BE2C (cell line): ENCODE measurements around the gene F12.

ENCODE experiments used
- DNase-seq: peaks from one replicate; pipeline ENCODE4 v3.0.0-alpha.2; 2020
- H3K27me3 ChIP-seq: fragments of 250-450 bp; sonication (Bioruptor Pico); 2 replicates; pipeline ENCODE4 v1.5.1; 2020; ENCODE audit warnings: mild to moderate bottlenecking
- H3K36me3 ChIP-seq: fragments of 250-450 bp; sonication (Bioruptor Pico); 2 replicates; pipeline ENCODE4 v1.5.1; 2020; ENCODE audit warnings: mild to moderate bottlenecking
- H3K4me1 ChIP-seq: fragments of 250-450 bp; sonication (Bioruptor Pico); 2 replicates; pipeline ENCODE4 v1.5.1; 2020
- H3K4me3 ChIP-seq: 2 replicates; pipeline ENCODE4 v1.5.1; 2011; ENCODE audit warnings: low read depth, low read length
- H3K9me3 ChIP-seq: fragments of 250-450 bp; sonication (Bioruptor Pico); 2 replicates; pipeline ENCODE4 v1.5.1; 2020
- TF ChIP-seq, protein P1 (sequence below): IDR thresholded peaks from 2 replicates; pipeline ENCODE4 v1.5.1; 2012; ENCODE audit warnings: mild to moderate bottlenecking, low read depth, low read length

Gene F12

GRCh38 chr5:177367323-177367848, 42.0 kb downstream of the F12 start:
- no peaks in the 10 kb centered on the region for H3K9me3 ChIP-seq
- no peaks in the 10 kb centered on the region for H3K36me3 ChIP-seq
- peaks cover 7% of the 10 kb centered on the region for H3K4me1 ChIP-seq
- no peak for DNase-seq
- no peaks in the 10 kb centered on the region for H3K27me3 ChIP-seq
- TF ChIP-seq, protein P1, sequence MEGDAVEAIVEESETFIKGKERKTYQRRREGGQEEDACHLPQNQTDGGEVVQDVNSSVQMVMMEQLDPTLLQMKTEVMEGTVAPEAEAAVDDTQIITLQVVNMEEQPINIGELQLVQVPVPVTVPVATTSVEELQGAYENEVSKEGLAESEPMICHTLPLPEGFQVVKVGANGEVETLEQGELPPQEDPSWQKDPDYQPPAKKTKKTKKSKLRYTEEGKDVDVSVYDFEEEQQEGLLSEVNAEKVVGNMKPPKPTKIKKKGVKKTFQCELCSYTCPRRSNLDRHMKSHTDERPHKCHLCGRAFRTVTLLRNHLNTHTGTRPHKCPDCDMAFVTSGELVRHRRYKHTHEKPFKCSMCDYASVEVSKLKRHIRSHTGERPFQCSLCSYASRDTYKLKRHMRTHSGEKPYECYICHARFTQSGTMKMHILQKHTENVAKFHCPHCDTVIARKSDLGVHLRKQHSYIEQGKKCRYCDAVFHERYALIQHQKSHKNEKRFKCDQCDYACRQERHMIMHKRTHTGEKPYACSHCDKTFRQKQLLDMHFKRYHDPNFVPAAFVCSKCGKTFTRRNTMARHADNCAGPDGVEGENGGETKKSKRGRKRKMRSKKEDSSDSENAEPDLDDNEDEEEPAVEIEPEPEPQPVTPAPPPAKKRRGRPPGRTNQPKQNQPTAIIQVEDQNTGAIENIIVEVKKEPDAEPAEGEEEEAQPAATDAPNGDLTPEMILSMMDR: peak; percentile 2; the same call in 1 of the 2 replicates
- peak overlapping the region; percentile 66 for H3K4me3 ChIP-seq

- Histone ChIP-seq H3K9me3 (no peaks in the 10 kb centered on the region), H3K4me3 (peak overlapping the region; percentile 66), H3K4me1 (peaks cover 7% of the 10 kb centered on the region), H3K27me3 (no peaks in the 10 kb centered on the region), H3K36me3 (no peaks in the 10 kb centered on the region)
- TF ChIP-seq, protein P1: no peak
- peak; percentile 96 for DNase-seq
These were observed 42.6 kb downstream of the F12 start for GRCh38 chr5:177366528-177367322.

DNA sequence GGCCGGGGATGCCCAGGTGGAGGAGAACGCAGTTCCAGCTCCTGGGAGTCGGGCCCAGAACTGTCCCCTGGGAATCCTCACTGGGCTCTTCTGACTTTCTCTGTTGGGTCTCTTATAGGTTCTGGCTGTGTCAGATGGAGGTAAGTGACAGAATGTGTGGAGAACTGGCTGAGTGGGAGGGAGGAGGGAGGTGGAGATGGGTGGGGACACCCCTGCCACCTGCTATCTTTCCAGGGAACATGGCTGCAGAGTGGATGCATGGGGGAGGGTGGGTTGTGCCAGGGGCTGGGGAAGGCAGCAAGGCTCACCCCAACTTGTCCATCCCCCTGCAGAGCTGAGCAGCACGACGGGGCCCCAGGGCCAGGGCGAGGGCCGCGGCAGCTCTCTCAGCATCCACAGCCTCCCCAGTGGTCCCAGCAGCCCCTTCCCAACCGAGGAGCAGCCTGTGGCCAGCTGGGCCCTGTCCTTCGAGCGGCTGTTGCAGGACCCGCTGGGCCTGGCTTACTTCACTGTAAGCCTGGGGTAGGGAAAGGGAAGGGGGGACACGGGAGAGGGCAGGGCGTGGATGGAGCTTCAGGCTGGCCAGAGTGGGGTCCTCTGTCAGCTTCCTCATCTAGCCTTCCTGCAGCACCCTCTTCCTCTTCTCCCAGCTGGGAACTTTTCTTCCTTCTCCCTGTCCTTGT, 43.4 kb downstream of the F12 start:
- Histone ChIP-seq H3K36me3 (no peaks in the 10 kb centered on the region), H3K27me3 (no peaks in the 10 kb centered on the region), H3K4me1 (peaks cover 7% of the 10 kb centered on the region), H3K4me3 (peak overlapping the region; percentile 66; the same call in 1 of the 2 replicates), H3K9me3 (no peaks in the 10 kb centered on the region)
- no peak for DNase-seq
- TF ChIP-seq, protein P1: no peak

DNA sequence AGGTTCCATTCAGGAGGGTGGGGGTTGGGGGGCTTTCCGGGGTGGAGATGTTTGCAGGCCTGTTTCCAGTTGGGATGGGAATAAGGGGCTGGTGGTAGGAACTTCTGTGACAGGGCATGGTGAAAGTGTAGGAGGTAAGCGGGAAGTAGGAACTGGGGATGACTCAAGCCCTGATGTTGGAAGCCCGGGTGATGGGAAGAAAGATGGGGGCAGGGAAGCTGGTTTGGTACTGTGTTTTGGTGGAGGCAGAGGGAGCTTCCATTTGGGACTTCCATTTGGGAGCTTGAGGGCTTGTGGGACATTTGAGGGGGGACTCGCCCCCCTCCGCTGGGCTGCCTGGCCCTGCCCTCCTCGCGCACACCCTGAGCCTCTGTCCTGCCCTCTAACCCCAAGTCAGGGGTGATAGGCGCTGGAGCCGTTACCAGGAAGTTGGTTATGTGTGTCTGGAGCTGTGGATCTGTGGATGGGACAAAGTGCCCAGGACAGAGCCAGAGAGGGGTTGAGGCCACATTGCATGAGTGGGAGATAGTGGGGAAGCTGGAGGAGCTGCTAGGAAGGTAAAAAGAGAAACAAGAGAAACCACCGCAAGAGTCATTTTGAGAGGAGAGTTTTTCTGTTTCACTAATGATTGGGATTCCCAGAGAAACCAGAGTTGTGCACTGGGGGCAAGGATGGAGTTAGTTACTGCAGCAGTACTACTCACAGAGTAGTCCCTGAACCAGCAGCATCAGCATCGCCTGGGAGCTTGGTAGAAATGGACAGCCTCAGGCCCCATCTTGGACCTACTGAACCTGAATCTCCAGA, 45.0 kb downstream of the F12 start:
- no peak overlapping the region for H3K4me3 ChIP-seq
- no peak for DNase-seq
- no peaks in the 10 kb centered on the region for H3K27me3 ChIP-seq
- no peaks in the 10 kb centered on the region for H3K9me3 ChIP-seq
- peaks cover 7% of the 10 kb centered on the region for H3K4me1 ChIP-seq
- no peaks in the 10 kb centered on the region for H3K36me3 ChIP-seq
- TF ChIP-seq, protein P1: no peak

DNA sequence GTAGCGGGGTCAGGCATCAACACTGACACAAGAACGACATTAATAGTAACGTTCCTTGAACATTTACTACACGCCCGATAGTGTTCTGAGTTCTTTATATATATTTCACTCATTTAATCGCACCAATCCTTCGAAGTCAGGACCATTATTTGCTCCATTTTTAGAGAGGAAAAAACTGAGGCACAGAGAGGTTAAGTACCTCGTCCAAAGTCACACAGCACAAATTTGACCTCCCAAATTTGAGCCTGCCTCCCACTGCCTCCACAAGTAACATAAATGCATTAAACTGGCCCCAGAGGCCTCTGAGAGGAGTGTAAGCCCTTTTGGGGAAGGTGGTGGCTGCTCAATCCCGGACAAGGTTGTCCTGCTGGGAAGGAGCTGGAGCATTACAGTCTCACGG, 45.8 kb downstream of the F12 start:
- TF ChIP-seq, protein P1: no peak
- Histone ChIP-seq H3K9me3 (no peaks in the 10 kb centered on the region), H3K36me3 (no peaks in the 10 kb centered on the region), H3K27me3 (no peaks in the 10 kb centered on the region), H3K4me1 (peaks cover 7% of the 10 kb centered on the region), H3K4me3 (peak overlapping the region; percentile 52)
- no peak for DNase-seq
